Tibial nerve (tissue), 4 donors: ENCODE results near the gene DLG5.

Experiments used
- EP300 ChIP-seq, 2 donors: sonication (generic); formaldehyde crosslinking; IDR thresholded peaks; one replicate each; pipeline ENCODE4 v1.6.1; 2017; ENCODE audit warnings: antibody characterized with exemption in 2 of 2, mild to moderate bottlenecking in 1 of 2
- POLR2A ChIP-seq, 2 donors: fragments of 450-650 bp; IDR thresholded peaks; one replicate each; pipeline ENCODE4 v1.6.1; 2017; ENCODE audit warnings: antibody characterized with exemption in 2 of 2, mild to moderate bottlenecking in 2 of 2, moderate library complexity in 2 of 2
- TF ChIP-seq, protein P1 (sequence below), 5 experiments: fragments of 200-600 bp in 3 of 5; fragments of 450-650 bp in 2 of 5; sonication (generic) in 3 of 5; IDR thresholded peaks; one replicate each; pipeline ENCODE4 v1.5.1; 2016 to 2019; ENCODE audit warnings: antibody characterized with exemption in 5 of 5, mild to moderate bottlenecking in 3 of 5, moderate library complexity in 2 of 5

DNA sequence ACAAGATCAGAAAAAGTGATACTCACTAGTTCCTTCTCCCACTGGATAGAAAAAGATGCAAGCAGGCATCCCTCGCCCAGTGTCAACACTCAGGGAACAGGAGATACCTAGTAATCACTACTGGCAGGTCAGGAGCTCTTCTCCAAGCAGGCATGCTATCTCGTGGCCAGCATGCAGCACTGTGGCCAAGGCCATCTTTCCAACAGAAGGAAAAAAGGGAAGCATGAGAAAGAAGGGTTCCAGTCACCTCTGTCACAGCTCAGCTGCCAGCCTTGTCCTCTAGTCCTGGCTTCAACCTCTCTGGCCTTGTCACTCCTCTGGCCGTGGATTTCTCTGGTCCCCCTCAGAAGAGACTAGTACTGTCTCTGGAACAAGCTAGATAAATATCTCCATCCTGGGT, 45.3 kb downstream of the DLG5 start:
- TF ChIP-seq POLR2A (IDR thresholded peaks at IDR 0.05) (no peak), EP300 (IDR thresholded peaks at IDR 0.05) (no peak)
- TF ChIP-seq, protein P1, sequence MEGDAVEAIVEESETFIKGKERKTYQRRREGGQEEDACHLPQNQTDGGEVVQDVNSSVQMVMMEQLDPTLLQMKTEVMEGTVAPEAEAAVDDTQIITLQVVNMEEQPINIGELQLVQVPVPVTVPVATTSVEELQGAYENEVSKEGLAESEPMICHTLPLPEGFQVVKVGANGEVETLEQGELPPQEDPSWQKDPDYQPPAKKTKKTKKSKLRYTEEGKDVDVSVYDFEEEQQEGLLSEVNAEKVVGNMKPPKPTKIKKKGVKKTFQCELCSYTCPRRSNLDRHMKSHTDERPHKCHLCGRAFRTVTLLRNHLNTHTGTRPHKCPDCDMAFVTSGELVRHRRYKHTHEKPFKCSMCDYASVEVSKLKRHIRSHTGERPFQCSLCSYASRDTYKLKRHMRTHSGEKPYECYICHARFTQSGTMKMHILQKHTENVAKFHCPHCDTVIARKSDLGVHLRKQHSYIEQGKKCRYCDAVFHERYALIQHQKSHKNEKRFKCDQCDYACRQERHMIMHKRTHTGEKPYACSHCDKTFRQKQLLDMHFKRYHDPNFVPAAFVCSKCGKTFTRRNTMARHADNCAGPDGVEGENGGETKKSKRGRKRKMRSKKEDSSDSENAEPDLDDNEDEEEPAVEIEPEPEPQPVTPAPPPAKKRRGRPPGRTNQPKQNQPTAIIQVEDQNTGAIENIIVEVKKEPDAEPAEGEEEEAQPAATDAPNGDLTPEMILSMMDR (IDR thresholded peaks at IDR 0.05), result no peak
